Astrocyte (in vitro differentiated cells and primary cell): ENCODE measurements around the gene CNFN. TPM values are rescaled to one million over a fixed set of nuclear protein-coding genes. Genes with fewer than 3 reads are reported as not detected.
A peak's percentile ranks its signal among the peaks of the same experiment; 100 is the strongest.

Experiments used
- DNase-seq: peaks from one replicate; pipeline ENCODE4 v3.0.0-alpha.2; 2010; ENCODE audit warnings: low read depth
- FAIRE-seq: peaks from 2 replicates; lab custom pipeline; 2011; peaks lifted over from hg19 to GRCh38; lab: Jason Lieb, UNC
- H2AFZ ChIP-seq: 2 replicates; pipeline ENCODE4 v1.6.0; 2012; ENCODE audit warnings: low read depth, low read length, inconsistent platforms
- H3K27ac ChIP-seq: 2 replicates; pipeline ENCODE4 v1.5.1; 2011; ENCODE audit warnings: low read depth, low read length, inconsistent platforms
- H3K27me3 ChIP-seq: 2 replicates; pipeline ENCODE4 v1.6.0; 2011; ENCODE audit warnings: low read length, inconsistent platforms; ENCODE audit not compliant: insufficient read depth
- H3K36me3 ChIP-seq: 2 replicates; pipeline ENCODE4 v1.5.1; 2011; ENCODE audit warnings: low read length, inconsistent platforms; ENCODE audit not compliant: insufficient read depth
- H3K4me1 ChIP-seq: 2 replicates; pipeline ENCODE4 v1.5.1; 2011; ENCODE audit warnings: low read length, inconsistent platforms; ENCODE audit not compliant: insufficient read depth
- H3K4me2 ChIP-seq: 2 replicates; pipeline ENCODE4 v1.6.0; 2012; ENCODE audit warnings: low read length, inconsistent platforms
- H3K4me3 ChIP-seq: 2 replicates; pipeline ENCODE4 v1.5.1; 2011; ENCODE audit warnings: low read depth, mild to moderate bottlenecking, low read length, inconsistent platforms; ENCODE audit not compliant: insufficient read depth
- H3K79me2 ChIP-seq: 2 replicates; pipeline ENCODE4 v1.6.0; 2012; ENCODE audit warnings: mild to moderate bottlenecking, low read length, inconsistent platforms; ENCODE audit not compliant: insufficient read depth
- H3K9ac ChIP-seq: 2 replicates; pipeline ENCODE4 v1.6.0; 2012; ENCODE audit warnings: mild to moderate bottlenecking, low read length, inconsistent platforms
- H3K9me3 ChIP-seq: 2 replicates; pipeline ENCODE4 v1.5.1; 2012; ENCODE audit warnings: low read depth, mild to moderate bottlenecking, low read length, inconsistent platforms; ENCODE audit not compliant: insufficient read depth
- H4K20me1 ChIP-seq: 2 replicates; pipeline ENCODE4 v1.6.0; 2012; ENCODE audit warnings: low read length, inconsistent platforms; ENCODE audit not compliant: insufficient read depth
- H3K27ac Mint-ChIP-seq: one replicate; pipeline ENCODE4 v1.8.0; 2021; ENCODE audit warnings: mild to moderate bottlenecking, mixed read lengths; ENCODE audit not compliant: unreplicated experiment
- H3K27me3 Mint-ChIP-seq: one replicate; pipeline ENCODE4 v1.8.0; 2021; ENCODE audit warnings: low read depth, mixed read lengths; ENCODE audit not compliant: unreplicated experiment
- H3K36me3 Mint-ChIP-seq: one replicate; pipeline ENCODE4 v1.8.0; 2021; ENCODE audit warnings: low read depth, mixed read lengths; ENCODE audit not compliant: unreplicated experiment
- H3K4me1 Mint-ChIP-seq: one replicate; pipeline ENCODE4 v1.8.0; 2021; ENCODE audit warnings: low read depth, mixed read lengths; ENCODE audit not compliant: unreplicated experiment
- H3K4me3 Mint-ChIP-seq: one replicate; pipeline ENCODE4 v1.8.0; 2021; ENCODE audit warnings: mild to moderate bottlenecking, moderate library complexity, mixed read lengths; ENCODE audit not compliant: unreplicated experiment
- H3K9me3 Mint-ChIP-seq: one replicate; pipeline ENCODE4 v1.8.0; 2021; ENCODE audit warnings: mild to moderate bottlenecking, mixed read lengths; ENCODE audit not compliant: unreplicated experiment
- EZH2 ChIP-seq: IDR thresholded peaks from 2 replicates; pipeline ENCODE4 v1.6.1; 2012; ENCODE audit warnings: mild to moderate bottlenecking, low read length, inconsistent platforms; ENCODE audit not compliant: insufficient read depth
- total RNA-seq: library from RNA; stranded (reverse); gene quantifications from 2 replicates; pipeline ENCODE4 v1.2.1, GENCODE V29; 2021
- TF ChIP-seq, protein P1 (sequence below): IDR thresholded peaks from 2 replicates; pipeline ENCODE4 v1.5.1; 2011; ENCODE audit warnings: low read depth, mild to moderate bottlenecking, inconsistent platforms, low read length, moderate library complexity; ENCODE audit not compliant: insufficient read depth

CNFN gene
- total RNA-seq, 1 donor from 2014 or later = 0.61 TPM

GRCh38 chr19:42362342-42362741 is 27.8 kb downstream of the CNFN start:
- H3K9ac ChIP-seq = no peak overlapping the region
- peaks cover 9% of the 10 kb centered on the region for H3K9me3 ChIP-seq
- H3K36me3 Mint-ChIP-seq = peaks cover 43% of the 10 kb centered on the region
- H4K20me1 ChIP-seq = no peaks in the 10 kb centered on the region
- FAIRE-seq (no peak), DNase-seq (no peak)
- no peaks in the 10 kb centered on the region for H3K27me3 Mint-ChIP-seq
- H3K27ac Mint-ChIP-seq = no peak overlapping the region
- H3K9me3 Mint-ChIP-seq = no peaks in the 10 kb centered on the region
- no peaks in the 10 kb centered on the region for H3K27me3 ChIP-seq
- H3K4me3 ChIP-seq = no peak overlapping the region
- no peak overlapping the region for H3K4me2 ChIP-seq
- peaks cover 4% of the 10 kb centered on the region for H3K36me3 ChIP-seq
- no peak overlapping the region for H2AFZ ChIP-seq
- no peak overlapping the region for H3K27ac ChIP-seq
- H3K79me2 ChIP-seq = no peaks in the 10 kb centered on the region
- TF ChIP-seq EZH2 = no peak
- TF ChIP-seq, protein P1, sequence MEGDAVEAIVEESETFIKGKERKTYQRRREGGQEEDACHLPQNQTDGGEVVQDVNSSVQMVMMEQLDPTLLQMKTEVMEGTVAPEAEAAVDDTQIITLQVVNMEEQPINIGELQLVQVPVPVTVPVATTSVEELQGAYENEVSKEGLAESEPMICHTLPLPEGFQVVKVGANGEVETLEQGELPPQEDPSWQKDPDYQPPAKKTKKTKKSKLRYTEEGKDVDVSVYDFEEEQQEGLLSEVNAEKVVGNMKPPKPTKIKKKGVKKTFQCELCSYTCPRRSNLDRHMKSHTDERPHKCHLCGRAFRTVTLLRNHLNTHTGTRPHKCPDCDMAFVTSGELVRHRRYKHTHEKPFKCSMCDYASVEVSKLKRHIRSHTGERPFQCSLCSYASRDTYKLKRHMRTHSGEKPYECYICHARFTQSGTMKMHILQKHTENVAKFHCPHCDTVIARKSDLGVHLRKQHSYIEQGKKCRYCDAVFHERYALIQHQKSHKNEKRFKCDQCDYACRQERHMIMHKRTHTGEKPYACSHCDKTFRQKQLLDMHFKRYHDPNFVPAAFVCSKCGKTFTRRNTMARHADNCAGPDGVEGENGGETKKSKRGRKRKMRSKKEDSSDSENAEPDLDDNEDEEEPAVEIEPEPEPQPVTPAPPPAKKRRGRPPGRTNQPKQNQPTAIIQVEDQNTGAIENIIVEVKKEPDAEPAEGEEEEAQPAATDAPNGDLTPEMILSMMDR = no peak
- peaks cover 3% of the 10 kb centered on the region for H3K4me1 Mint-ChIP-seq
- no peak overlapping the region for H3K4me3 Mint-ChIP-seq
- H3K4me1 ChIP-seq = no peaks in the 10 kb centered on the region

DNA sequence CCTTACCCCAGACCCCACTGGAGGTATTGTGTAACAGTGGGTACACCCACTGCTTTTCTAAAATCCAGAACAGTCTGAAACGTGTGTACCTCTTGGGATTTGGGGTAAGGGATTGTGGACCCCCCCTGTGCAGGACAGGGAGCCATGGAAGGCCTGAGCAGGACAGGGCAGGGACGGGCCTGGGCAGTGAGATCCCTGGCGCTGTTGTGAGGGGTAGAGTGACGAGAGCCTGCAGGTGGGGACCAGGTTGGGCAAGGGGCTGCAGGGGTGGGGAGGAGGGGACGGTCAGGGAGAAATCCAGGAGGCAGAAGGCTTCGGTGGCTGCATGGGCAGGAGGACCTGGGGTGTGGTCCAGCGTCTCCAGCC is 28.6 kb downstream of the CNFN start:
- Histone ChIP-seq H4K20me1 (no peaks in the 10 kb centered on the region), H3K79me2 (no peaks in the 10 kb centered on the region), H3K36me3 (peaks cover 4% of the 10 kb centered on the region), H3K27me3 (no peaks in the 10 kb centered on the region), H3K9me3 (peaks cover 9% of the 10 kb centered on the region), H3K9ac (no peak overlapping the region), H2AFZ (no peak overlapping the region), H3K4me3 (no peak overlapping the region), H3K27ac (no peak overlapping the region), H3K4me1 (no peaks in the 10 kb centered on the region), H3K4me2 (no peak overlapping the region)
- DNase-seq (no peak), FAIRE-seq (no peak)
- peaks cover 39% of the 10 kb centered on the region for H3K36me3 Mint-ChIP-seq
- no peak overlapping the region for H3K4me3 Mint-ChIP-seq
- no peaks in the 10 kb centered on the region for H3K9me3 Mint-ChIP-seq
- peaks cover 3% of the 10 kb centered on the region for H3K4me1 Mint-ChIP-seq
- H3K27me3 Mint-ChIP-seq = no peaks in the 10 kb centered on the region
- no peak overlapping the region for H3K27ac Mint-ChIP-seq
- TF ChIP-seq EZH2 = no peak
- TF ChIP-seq, protein P1 = no peak

DNA sequence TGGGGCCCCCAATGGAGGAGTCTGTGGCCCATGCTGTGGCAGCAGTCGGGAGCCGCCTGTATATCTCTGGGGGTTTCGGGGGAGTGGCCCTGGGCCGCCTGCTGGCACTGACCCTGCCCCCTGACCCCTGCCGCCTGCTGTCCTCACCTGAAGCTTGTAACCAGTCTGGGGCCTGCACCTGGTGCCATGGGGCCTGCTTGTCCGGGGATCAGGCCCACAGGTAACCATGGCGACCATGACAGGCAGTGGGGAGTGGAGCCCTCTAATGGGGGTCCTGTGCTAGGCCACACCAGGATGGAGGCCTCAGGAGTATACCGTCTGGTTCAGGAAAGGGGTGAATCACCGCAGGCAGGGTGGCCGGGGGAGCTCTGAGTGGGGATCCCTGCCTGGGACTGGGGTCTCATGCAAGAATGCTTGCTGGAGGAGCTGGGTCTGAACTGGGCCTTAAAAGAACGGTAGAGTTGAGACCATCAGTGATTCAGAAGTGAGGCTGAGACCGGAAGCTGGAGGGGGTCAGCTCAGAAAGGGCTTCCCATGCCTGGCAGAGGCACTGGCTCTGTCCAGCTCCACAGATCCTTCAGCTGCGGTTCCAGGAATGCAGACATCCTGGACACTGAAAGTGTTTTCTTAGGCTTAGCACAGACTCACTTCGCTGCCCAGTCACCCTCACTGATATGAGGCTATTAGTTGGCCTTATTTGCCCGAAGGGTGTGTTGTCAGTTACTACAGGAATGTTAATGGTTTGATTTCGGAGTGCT is 29.1 kb downstream of the CNFN start:
- Histone ChIP-seq H3K9me3 (peaks cover 9% of the 10 kb centered on the region), H4K20me1 (no peaks in the 10 kb centered on the region), H3K79me2 (no peaks in the 10 kb centered on the region), H3K4me1 (no peaks in the 10 kb centered on the region), H2AFZ (no peak overlapping the region), H3K4me2 (no peak overlapping the region), H3K27ac (no peak overlapping the region), H3K36me3 (peaks cover 4% of the 10 kb centered on the region), H3K27me3 (no peaks in the 10 kb centered on the region), H3K9ac (no peak overlapping the region), H3K4me3 (no peak overlapping the region)
- Mint-ChIP-seq H3K4me1 (peaks cover 3% of the 10 kb centered on the region), H3K27me3 (no peaks in the 10 kb centered on the region), H3K27ac (no peak overlapping the region), H3K36me3 (peaks cover 41% of the 10 kb centered on the region), H3K9me3 (no peaks in the 10 kb centered on the region), H3K4me3 (no peak overlapping the region)
- FAIRE-seq (no peak), DNase-seq (peak; percentile 8)
- TF ChIP-seq, protein P1 = no peak
- TF ChIP-seq EZH2 = no peak
